HG02852 (cell line): ENCODE data around the gene ROBO1.

ENCODE experiments used
- ATAC-seq: cut with Tn5 transposase; IDR thresholded peaks from one replicate; pipeline ENCODE4 v1.9.1; 2021; ENCODE audit warnings: mild to moderate bottlenecking, moderate library complexity; ENCODE audit not compliant: unreplicated experiment

The ROBO1 gene

DNA sequence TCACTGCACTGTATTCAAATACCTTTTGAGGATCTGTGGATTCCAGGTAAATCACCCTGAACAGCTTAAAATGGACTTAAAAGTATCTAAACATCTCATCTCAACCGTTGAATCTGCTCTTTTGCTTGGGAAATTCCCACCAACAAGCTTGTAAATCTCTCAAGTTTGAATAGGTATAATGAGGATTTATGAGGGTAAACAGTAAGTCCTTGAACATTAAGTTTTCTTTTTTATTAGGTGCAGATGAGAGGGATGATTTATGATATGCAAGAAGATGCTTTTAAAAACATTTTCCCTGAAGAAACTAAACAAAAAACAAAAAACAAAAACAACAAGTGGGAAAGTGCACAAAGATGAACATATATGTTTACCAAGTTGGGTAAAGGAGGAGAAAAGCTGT is 290.6 kb downstream of the ROBO1 start:
- ATAC-seq: no peak

- no peak for ATAC-seq
Measured at GRCh38 chr3:79473993-79474392, 293.8 kb downstream of the ROBO1 start.

- ATAC-seq: no peak
Measured at GRCh38 chr3:79467721-79468120, 300.1 kb downstream of the ROBO1 start.

- ATAC-seq: no peak
Measured at GRCh38 chr3:79461129-79461792, 306.5 kb downstream of the ROBO1 start.

GRCh38 chr3:79453600-79453999 is 314.2 kb downstream of the ROBO1 start:
- no peak for ATAC-seq

- ATAC-seq: no peak
Measured at GRCh38 chr3:79436387-79436786, 331.4 kb downstream of the ROBO1 start.

DNA sequence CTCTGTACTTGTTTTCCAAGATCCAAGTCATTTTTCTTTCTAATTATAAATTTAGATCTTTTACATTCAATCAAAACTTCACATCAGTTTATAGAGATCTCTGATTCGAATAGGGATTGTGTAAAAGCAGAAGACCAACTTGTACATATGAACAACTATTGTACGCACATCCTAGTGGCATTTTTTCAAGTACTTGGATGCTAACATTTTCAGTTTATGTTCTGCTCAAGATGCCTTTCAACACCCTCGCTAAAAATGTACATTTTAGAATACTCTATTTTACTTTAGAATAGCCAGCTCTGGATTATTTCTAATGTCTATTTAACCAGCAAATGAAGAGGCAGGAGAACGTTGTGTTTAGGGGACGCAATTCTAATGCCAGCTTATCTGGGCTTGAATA is 340.7 kb downstream of the ROBO1 start:
- ATAC-seq: no peak

GRCh38 chr3:79424811-79425210 is 343.0 kb downstream of the ROBO1 start:
- ATAC-seq: no peak

GRCh38 chr3:79423417-79423816 is 344.4 kb downstream of the ROBO1 start:
- no peak for ATAC-seq

- no peak for ATAC-seq
Measured at GRCh38 chr3:79421273-79421672, 346.5 kb downstream of the ROBO1 start.

- ATAC-seq: no peak
Measured at GRCh38 chr3:79418855-79419621, 348.8 kb downstream of the ROBO1 start.

DNA sequence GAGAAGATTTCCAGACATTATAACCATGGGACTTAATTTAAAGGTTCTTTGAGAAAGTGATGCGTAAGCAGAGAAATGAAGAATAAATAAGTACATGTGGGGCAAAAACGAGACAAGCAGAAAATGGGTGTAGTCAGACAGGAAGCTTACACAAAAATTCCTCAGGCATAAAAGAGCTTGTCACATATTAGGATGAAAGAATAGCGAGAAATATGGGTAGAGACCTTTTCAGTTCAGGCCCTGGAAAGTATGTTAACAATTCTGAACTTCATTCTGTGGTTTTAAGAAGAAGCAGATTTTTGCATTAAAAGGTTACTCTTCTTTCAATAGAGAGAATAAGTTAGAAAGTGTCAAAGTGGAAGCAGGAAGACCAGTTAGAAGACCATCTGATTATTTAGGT is 352.4 kb downstream of the ROBO1 start:
- no peak for ATAC-seq

DNA sequence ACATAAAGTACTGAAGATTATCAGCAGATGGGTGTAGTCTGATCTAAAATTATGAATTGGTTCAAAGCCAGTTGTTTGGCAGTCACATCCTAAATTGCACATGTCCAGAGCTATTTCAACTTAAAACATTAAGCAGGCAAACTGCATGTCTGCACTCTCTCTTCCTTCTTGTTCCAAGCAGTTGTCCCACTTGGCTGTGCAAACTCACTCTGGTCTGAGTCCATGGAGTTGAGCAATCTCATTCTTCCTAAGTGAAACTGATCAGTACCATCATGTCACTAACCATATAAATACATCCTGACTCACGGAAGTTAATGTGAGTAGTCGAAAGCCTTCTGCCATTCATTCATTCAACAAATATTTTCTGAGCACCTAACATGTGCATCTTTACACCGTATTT is 353.0 kb downstream of the ROBO1 start:
- no peak for ATAC-seq

- ATAC-seq: no peak
Measured at GRCh38 chr3:79414035-79414434, 353.8 kb downstream of the ROBO1 start.

DNA sequence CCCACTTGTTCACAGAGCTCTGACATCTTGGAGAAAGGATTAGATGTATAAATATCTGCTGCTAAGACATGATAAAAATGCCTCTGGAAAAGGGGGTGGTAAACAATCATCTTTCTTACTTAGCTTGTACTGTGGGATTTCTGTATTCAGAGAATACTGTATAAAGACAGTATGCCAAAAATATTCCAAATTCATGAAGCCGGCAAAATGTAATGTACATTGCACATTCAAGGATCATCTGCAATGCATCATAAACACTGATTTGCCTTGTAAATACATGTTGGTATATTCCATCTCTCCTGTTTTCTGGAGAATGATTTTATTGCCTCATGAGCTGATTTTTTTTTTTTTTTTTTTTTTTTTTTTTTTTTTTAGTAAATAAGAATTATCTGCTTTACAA is 355.3 kb downstream of the ROBO1 start:
- no peak for ATAC-seq

DNA sequence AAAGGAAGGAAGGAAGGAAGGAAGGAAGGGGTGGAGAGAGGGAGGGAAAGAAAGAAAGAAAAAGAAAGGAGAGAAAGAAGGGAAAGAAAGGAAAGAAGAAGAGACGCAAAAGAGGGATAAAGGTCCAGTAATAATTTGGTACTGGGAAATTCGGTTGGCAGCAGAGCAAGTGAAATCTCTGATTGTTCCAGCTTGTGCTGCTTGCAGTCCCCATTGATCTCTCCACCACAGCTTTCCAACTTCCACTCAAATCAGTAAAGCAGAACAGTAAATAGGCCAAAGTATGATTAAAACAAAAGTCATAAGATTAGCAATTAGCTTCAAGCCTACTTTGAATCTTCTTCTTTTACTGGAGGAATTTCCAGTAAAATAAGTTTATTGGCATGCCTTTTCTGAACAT is 357.2 kb downstream of the ROBO1 start:
- no peak for ATAC-seq

GRCh38 chr3:79410136-79410535 is 357.7 kb downstream of the ROBO1 start:
- no peak for ATAC-seq

- no peak for ATAC-seq
Measured at GRCh38 chr3:79406175-79406574, 361.6 kb downstream of the ROBO1 start.

DNA sequence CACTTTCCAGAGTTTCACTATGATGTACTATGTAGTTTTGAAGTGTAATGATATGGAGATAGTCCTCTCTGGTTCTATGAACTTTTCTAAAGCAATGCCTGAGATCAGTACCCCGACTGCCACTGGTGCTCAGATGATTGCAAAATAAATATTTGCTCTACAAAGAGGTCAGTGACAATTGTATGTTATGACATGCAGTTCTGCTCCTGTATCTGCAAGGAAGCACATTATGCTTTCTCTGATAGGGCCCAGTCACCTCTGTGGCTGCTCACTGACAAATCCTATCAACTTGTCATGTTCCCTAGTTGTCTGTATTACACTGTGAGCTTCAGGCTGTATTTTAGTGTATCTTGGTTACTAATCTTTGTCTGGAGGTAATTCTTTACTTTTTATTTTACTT is 362.6 kb downstream of the ROBO1 start:
- no peak for ATAC-seq

DNA sequence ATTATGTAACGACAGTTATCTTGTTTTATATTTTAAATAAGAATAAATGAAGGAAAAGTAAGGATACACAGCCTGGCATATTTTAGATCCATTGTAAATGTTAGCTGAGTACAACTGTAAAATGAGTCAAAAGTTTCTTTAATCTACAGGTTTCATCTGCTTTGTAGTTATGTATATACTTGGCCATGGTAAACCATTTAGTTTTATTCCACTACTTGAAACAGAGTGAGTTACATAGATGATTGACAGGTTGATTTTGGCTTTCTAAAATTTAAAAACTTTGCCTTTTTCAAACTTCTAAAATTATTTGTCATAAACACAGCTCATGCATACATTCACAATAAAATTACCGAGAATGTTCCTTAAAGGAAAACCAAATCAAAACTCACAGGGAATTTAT is 371.2 kb downstream of the ROBO1 start:
- ATAC-seq: no peak

DNA sequence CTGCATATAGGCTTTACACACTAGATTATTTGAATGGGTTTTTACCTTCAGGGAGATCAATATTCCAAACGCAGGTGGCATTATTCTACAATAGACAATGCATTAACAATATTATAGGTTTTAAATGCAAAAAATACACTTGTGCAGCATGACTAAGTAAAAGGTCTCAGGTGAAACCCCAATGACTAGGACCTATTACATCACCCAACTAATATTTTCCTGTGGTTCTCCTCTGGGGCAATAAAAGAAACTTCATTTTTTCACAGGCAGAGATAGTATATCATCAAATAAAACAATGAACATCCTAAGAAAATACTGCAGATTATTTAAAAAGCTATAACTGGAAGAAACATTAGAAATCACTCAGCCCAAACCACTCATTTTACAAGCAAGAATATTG is 375.3 kb downstream of the ROBO1 start:
- no peak for ATAC-seq

DNA sequence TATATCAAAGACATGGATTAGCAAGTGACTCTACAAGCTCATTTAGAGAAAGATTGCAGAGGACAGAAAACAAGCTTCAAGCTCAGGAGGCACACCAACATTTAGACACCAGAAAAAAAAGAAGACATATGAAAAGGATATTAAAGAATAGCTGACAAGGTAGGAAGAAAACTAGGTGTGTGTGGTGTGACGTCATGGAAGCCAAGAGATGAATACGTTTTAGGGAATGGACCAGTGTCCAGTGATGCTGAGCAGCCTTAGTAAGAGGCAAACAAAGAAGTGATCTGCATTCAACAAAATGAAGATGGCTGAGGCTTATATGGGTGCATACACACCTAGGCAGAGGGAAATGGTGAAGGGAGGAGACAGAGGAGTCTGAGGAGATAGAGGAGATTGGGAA is 377.4 kb downstream of the ROBO1 start:
- no peak for ATAC-seq

GRCh38 chr3:79385211-79385610 is 382.6 kb downstream of the ROBO1 start:
- no peak for ATAC-seq
